Neutrophil (primary cell): ENCODE results near the gene LRP3.
"Not testable (repeated sequence)": the region's sequence is repeated elsewhere in the genome, so short reads cannot be mapped to it uniquely, and the experiment has no call there.

ENCODE experiments used
- H3K27ac ChIP-seq: fragments of 200-600 bp; sonication (generic); 2 replicates; pipeline ENCODE4 v1.5.1; 2016; ENCODE audit warnings: mild to moderate bottlenecking, moderate library complexity
- H3K27me3 ChIP-seq: fragments of 200-600 bp; sonication (generic); 2 replicates; pipeline ENCODE4 v1.6.0; 2016; ENCODE audit warnings: mild to moderate bottlenecking
- H3K36me3 ChIP-seq: fragments of 200-600 bp; sonication (generic); 2 replicates; pipeline ENCODE4 v1.5.1; 2017
- H3K4me1 ChIP-seq, 2 experiments: fragments of 200-600 bp in 1 of 2; sonication (generic) in 1 of 2; 1 replicate in 1 of 2; 2 replicates in 1 of 2; pipeline versions ENCODE4 v1.5.1 to v1.6.1; 2013 to 2016; ENCODE audit warnings: low read depth in 1 of 2, low read length in 1 of 2, mild to moderate bottlenecking in 1 of 2, moderate library complexity in 1 of 2; ENCODE audit not compliant: control insufficient read depth in 1 of 2, insufficient read depth in 1 of 2
- H3K4me3 ChIP-seq, 2 experiments: fragments of 200-600 bp in 1 of 2; sonication (generic) in 1 of 2; 1 replicate in 1 of 2; 2 replicates in 1 of 2; pipeline ENCODE4 v1.5.1; 2013 to 2016; ENCODE audit warnings: low read depth in 1 of 2, low read length in 1 of 2, mild to moderate bottlenecking in 1 of 2, moderate library complexity in 1 of 2
- H3K9me3 ChIP-seq: fragments of 200-600 bp; sonication (generic); 2 replicates; pipeline ENCODE4 v1.5.1; 2016
- TF ChIP-seq, protein P1 (sequence below): fragments of 200-600 bp; sonication (generic); IDR thresholded peaks from 2 replicates; pipeline ENCODE4 v1.5.1; 2016; ENCODE audit warnings: antibody characterized with exemption

Gene LRP3

DNA sequence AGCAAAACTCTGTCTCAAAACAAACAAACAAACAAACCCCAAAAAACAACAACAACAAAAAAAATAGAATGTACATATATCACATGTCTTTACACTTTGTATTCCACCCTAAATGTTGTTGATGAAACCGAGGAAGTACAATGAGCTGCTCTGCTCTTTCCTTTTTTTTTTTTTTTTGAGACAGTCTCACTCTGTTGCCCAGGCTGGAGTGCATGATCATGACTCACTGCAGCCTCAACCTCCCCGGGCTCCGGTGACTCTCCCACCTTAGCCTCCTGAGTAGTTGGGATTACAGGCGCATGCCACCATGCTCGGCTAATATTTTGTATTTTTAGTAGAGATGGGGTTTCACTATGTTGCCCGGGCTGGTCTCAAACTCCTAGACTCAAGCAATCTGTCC lies 30.6 kb upstream of the LRP3 start:
- Histone ChIP-seq H3K4me3 (no peak overlapping the region), H3K36me3 (no peaks in the 10 kb centered on the region), H3K27ac (peak overlapping the region; percentile 33), H3K9me3 (no peaks in the 10 kb centered on the region), H3K27me3 (no peaks in the 10 kb centered on the region), H3K4me1 (peaks cover 40% of the 10 kb centered on the region in 2 experiments)
- TF ChIP-seq, protein P1, sequence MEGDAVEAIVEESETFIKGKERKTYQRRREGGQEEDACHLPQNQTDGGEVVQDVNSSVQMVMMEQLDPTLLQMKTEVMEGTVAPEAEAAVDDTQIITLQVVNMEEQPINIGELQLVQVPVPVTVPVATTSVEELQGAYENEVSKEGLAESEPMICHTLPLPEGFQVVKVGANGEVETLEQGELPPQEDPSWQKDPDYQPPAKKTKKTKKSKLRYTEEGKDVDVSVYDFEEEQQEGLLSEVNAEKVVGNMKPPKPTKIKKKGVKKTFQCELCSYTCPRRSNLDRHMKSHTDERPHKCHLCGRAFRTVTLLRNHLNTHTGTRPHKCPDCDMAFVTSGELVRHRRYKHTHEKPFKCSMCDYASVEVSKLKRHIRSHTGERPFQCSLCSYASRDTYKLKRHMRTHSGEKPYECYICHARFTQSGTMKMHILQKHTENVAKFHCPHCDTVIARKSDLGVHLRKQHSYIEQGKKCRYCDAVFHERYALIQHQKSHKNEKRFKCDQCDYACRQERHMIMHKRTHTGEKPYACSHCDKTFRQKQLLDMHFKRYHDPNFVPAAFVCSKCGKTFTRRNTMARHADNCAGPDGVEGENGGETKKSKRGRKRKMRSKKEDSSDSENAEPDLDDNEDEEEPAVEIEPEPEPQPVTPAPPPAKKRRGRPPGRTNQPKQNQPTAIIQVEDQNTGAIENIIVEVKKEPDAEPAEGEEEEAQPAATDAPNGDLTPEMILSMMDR: no peak

DNA sequence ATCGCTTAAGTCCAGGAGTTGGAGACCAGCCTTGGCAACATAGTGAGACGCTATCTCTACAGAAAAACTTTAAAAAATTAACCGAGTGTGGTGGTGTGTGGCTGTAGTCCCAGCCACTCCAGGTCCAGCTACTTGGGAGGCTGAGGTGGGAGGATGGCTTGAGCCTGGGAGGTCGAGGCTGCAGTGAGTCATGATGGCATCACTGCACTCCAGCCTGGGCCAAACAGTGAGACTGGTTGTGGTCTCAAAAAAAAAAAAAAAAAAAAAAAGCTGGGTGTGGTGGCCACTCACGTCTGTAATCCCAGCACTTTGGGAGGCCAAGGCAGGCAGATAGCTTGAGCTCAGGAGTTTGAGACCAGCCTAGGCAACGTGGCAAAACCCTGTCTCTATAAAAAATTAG lies 28.1 kb upstream of the LRP3 start:
- H3K36me3 ChIP-seq, H3K9me3 ChIP-seq, H3K27ac ChIP-seq, H3K27me3 ChIP-seq, H3K4me3 ChIP-seq: not testable (repeated sequence)
- H3K4me1 ChIP-seq: peaks cover 15 to 16% of the 10 kb centered on the region in 2 experiments

DNA sequence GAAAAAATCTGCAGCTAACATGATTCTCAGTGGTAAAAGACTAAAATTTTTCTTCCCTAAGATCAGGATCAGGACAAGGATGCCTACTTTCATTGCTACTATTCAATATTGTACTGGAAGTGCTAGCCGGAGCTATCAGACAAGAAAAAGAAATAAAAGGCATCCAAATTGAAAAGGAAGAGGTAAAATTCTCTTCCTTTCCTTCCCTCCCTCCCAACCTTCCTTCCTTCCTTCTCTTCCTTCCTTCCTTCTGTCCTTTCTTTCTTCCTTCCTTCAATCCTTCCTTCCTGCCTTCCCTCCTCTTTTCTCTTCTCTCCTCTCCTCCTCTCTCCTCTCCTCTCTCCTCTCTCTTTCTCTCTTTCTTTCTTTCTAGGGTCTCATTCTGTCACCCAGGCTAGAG lies 26.7 kb upstream of the LRP3 start:
- no peak overlapping the region for H3K4me3 ChIP-seq
- H3K36me3 ChIP-seq: no peaks in the 10 kb centered on the region
- TF ChIP-seq, protein P1: no peak
- H3K27ac ChIP-seq: no peak overlapping the region
- peaks cover 6 to 10% of the 10 kb centered on the region in 2 experiments for H3K4me1 ChIP-seq
- no peaks in the 10 kb centered on the region for H3K9me3 ChIP-seq
- H3K27me3 ChIP-seq: no peaks in the 10 kb centered on the region

DNA sequence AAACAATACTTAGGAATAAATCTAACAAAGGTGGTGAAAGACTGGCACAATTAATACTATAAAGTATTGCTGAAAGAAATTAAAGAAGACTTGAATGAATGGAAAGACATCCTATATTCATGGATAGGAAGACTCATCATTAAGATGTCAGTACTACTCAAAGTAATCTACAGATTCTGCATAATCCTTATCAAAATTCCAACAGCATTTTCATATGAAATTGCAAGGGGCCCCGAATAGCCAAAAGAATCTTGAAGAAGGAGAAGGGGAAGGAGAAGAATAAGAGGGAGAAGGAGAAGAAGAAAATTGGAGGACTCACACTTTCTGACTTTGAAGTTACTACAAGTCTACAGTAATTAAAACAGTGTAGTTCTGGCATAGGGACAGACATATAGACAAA lies 25.6 kb upstream of the LRP3 start:
- peaks cover 15 to 21% of the 10 kb centered on the region in 2 experiments for H3K4me1 ChIP-seq

DNA sequence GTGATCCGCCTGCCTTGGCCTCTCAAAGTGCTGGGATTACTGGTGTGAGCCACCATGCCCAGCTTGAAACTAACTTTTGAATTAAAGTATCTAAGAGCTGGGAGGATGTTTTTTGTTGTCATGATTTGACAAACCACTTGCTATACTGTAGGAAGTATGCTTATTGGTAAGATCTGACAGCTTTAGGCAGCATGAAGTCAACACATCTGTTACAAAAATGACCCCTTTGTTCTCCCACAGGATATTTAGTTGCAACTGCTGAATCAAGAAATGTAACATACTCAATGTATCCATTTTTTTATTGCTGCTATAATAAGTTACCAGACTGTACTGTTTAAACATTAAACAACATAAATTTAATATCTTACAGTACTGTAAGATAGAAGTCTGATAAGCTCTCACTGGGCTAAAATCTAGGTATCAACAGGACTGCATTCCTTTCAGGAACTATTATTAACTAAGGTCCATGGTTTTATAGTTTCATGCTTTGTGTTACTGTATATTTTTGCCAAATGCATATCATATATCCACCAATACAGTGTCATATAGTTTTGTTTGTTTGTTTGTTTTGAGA lies 22.8 kb upstream of the LRP3 start:
- no peak overlapping the region for H3K4me3 ChIP-seq
- H3K4me1 ChIP-seq: peaks cover 38 to 43% of the 10 kb centered on the region in 2 experiments
- TF ChIP-seq, protein P1: no peak
- no peaks in the 10 kb centered on the region for H3K27me3 ChIP-seq
- no peaks in the 10 kb centered on the region for H3K36me3 ChIP-seq
- no peaks in the 10 kb centered on the region for H3K9me3 ChIP-seq
- no peak overlapping the region for H3K27ac ChIP-seq

More for the DNA sequence above, 25.6 kb upstream of the LRP3 start:
- Histone ChIP-seq H3K9me3 (no peaks in the 10 kb centered on the region), H3K4me3 (no peak overlapping the region), H3K36me3 (no peaks in the 10 kb centered on the region), H3K27ac (no peak overlapping the region), H3K27me3 (no peaks in the 10 kb centered on the region)
- TF ChIP-seq, protein P1: no peak

DNA sequence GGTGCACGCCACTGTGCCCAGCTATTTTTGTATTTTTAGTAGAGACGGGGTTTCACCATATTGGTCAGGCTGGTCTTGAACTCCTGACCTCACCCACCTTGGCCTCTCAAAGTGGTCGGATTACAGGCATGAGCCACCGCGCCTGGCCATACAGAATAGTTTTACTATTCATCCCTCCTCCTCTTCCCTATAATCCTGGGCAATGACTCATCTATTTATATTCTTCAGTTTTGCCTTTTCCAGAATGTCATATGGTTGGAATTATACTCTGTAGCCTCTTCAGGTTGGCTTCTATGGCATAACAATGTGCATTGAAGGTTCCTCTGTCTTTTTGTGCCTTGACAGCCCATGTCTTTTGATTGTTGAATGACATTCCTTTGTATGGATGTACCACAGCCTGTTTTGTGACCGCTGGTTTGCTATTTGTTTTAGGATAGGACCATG lies 22.2 kb upstream of the LRP3 start:
- H3K9me3 ChIP-seq: no peaks in the 10 kb centered on the region
- no peak overlapping the region for H3K4me3 ChIP-seq
- no peaks in the 10 kb centered on the region for H3K36me3 ChIP-seq
- H3K27me3 ChIP-seq: no peaks in the 10 kb centered on the region
- peaks cover 38 to 46% of the 10 kb centered on the region in 2 experiments for H3K4me1 ChIP-seq
- H3K27ac ChIP-seq: peak overlapping the region; percentile 78
- TF ChIP-seq, protein P1: no peak
